HG03354 (cell line): ENCODE data around the gene MOGAT2.
"Not testable (repeated sequence)": the region's sequence is repeated elsewhere in the genome, so short reads cannot be mapped to it uniquely, and the experiment has no call there.

Source experiments
- ATAC-seq: cut with Tn5 transposase; IDR thresholded peaks from one replicate; pipeline ENCODE4 v1.9.1; 2021; ENCODE audit warnings: mild to moderate bottlenecking; ENCODE audit not compliant: unreplicated experiment, poor library complexity, severe bottlenecking

Gene MOGAT2

DNA sequence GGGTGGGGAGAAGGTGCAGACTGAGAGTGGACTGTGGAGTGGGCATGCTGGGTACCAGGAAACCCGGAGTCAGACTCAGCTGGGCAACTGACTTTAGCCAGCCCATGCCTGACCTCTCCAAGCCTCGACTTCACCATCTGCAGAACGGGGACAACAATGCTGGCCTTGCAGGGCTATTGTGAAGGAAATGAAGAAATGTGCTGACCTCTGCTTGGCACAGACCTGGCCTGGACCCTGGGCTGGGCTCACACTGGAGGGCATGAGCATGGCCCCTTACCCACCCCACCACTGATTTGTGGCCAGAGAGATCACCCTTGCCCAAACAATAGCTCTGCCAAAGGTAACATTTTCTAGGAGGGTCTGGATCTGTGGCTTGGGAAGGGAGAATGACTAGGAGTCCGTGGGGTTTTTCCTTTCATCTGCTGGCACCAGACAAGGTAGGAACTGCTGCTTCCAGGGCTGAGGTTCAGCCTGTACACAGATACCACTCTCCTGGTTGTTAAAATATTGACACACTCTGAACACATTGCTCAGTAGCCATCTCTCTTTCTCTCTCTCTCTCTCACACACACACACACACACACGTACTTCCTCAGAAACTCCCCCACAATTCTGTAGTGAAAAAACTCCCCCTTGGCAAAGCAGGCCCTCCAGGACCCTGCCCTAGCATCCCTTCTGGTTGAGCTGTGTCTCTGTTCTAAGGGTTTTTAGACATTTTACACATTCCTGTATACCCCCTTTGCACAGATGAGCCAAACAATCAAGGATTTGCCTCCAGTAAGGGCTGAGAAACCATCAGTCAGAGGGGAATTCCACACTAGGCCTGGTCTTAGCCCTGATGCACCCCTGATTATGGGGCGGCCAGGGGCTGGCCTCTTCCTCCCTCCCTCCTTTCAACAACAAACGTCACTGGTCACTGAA lies 1.0 kb downstream of the MOGAT2 start:
- no peak for ATAC-seq

DNA sequence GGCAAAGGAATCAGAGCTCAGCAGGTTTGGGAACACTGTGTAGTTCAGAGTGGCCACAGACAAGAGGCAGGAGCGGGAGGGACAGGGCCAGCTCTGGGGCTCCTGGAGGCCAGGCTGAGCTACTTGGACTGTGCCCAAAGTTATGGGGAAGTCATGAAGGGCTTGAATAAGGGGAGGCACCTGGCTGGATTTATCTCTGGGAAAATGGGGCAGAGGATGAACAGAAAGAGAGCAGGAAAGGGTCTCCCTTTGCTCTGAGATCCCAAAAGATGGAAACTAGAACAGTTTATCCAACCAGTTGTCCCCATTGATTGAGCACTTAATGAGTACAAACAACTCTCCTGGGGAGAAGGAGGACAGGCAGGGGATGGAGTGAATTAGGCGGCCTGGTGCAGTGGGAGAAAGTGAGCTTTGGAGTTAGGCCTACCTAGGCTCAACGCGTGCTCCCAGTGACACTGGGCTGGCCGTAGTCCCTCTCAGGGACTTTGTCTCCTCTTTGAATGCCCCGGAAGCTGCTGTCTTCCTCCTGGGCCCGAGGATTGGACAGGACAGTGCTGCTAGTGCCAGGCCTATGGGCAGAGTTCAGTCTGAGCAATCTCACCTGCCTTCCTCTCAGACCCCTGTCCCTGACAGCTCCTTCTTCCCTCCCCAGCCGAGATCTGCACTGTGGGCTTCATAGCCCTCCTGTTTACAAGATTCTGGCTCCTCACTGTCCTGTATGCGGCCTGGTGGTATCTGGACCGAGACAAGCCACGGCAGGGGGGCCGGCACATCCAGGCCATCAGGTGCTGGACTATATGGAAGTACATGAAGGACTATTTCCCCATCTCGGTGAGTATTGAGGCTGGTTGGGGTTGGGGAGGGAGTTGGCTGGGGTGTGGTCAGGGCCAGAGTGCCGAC lies 2.0 kb downstream of the MOGAT2 start:
- ATAC-seq, result no peak

DNA sequence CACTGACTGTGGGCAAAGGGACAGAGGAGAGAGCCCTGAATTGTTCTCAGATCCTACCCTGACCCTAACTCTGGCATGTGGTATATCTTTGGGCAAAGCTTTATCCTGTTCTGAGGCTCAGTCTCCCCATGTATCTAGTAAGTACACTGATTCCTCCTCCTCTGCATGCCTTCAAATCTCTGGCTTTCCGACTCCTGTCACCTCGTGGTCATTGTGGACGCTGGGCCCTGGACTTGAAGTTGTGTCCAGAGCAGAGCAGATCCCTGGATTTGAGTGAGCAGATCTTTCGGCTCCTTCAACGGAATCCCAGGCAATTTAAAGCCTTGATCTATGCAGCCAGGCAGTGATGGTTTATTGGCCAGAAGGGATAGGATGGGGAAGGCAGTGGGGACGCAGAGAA lies 3.0 kb downstream of the MOGAT2 start:
- no peak for ATAC-seq

GRCh38 chr11:75721852-75722668 lies 4.4 kb downstream of the MOGAT2 start:
- no peak for ATAC-seq

DNA sequence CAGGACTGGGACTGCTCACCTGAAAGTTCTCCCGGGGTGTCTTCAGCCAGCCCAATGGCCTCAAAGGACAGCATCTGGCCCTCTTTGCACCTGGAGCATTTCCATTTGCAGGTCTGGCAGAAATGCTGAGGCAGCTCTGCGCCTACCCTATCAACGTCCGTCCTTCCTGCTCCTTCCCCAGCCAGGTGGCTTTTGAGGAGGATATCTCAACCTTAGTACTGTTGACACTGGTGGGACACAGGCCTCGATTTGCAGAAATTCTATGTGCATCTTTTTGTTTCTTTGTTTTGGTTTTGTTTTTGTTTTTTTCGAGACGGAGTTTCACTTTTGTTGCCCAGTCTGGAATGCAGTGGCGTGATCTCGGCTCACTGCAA lies 5.0 kb downstream of the MOGAT2 start:
- no peak for ATAC-seq

DNA sequence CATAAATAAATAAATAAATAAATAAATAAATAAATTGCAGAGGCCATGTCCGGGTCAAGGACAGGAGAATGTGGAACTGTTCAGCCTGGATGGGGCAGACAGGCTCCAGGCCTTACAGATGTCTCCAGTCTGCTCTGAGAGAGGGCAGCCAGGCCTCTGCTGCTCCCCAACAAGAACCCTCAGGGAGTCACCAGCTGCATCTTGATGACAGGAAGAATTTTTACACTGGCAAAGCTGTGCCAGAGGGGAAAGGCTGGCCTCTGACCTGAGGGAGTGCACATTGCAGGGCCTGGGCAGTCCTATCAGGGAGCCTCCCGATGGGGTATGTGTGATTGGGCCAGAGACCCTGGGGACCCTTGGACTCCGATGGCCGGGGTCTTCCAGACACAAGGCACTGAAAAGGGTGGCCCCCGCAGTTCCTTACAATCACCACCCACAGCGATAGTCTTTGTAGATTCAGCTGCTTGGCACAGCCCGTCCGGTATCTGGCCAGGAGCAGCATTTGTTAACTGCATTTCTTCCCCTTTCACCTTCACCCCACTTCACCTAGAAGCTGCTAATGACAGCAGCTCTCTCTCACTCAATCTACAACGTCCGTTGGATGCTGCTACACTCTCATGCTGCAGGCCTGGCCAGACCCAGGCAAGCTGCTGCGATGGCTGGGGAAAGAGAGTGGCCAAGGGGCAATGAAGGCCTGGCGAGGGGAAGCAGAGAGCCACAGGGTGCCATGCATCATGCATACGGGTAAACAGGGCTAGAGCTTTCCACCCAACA lies 8.1 kb downstream of the MOGAT2 start:
- no peak for ATAC-seq

GRCh38 chr11:75728992-75729391 lies 11.4 kb downstream of the MOGAT2 start:
- ATAC-seq, result no peak

DNA sequence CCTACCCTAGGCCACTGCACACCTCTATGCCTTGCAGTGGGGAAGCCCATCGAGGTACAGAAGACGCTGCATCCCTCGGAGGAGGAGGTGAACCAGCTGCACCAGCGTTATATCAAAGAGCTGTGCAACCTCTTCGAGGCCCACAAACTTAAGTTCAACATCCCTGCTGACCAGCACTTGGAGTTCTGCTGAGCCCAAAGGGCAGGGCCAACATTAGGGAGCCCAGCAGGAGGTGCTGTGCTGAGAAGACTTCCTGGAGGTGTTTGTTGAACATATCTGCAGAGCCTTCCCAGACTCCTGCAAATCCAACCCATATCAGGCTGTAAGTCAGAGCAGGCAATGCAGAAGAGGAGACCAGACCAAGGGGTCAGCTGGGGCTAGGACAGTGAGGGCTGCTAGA lies 13.5 kb downstream of the MOGAT2 start:
- no peak for ATAC-seq

- no peak for ATAC-seq
Measured at GRCh38 chr11:75733071-75733430, 15.4 kb downstream of the MOGAT2 start.

- no peak for ATAC-seq
Measured at GRCh38 chr11:75733431-75734107, 15.9 kb downstream of the MOGAT2 start.

DNA sequence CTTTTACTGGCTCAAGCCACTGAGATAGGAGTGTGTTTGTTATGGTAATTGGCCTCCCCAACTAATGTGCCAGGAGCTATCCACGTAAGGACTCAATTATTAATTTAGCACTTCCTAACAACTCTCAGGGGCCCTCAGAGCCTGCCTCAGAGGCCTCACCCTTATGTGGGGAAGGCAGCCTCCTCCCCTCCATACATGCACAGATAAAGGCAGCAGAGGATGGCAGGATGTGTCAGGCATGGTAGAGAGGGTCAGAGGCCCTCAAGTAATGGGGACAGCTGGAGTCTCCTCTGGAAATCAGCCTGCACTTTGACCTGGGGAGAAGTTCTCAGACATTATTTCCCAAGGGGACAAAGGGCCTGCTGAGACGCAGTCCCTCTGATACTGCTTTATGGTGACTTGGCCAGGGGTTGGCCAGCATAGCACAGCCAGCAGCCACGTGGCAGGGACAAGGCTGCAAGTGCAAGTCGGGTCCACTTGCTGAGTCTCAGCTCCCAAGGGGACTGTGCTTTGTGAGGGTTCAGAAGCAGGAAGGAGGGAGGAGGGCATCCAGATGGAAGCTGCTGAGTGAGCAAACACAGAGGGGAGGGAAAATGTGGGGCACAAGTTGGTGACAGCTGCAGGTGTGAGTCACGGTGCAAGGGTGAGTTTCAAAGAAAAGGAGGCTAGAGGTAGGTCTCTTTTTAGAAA lies 17.0 kb downstream of the MOGAT2 start:
- no peak for ATAC-seq

- ATAC-seq, result no peak
Measured at GRCh38 chr11:75735181-75735845, 17.7 kb downstream of the MOGAT2 start.

- no peak for ATAC-seq
Measured at GRCh38 chr11:75737314-75737713, 19.7 kb downstream of the MOGAT2 start.

- no peak for ATAC-seq
Measured at GRCh38 chr11:75740681-75741080, 23.0 kb downstream of the MOGAT2 start.

DNA sequence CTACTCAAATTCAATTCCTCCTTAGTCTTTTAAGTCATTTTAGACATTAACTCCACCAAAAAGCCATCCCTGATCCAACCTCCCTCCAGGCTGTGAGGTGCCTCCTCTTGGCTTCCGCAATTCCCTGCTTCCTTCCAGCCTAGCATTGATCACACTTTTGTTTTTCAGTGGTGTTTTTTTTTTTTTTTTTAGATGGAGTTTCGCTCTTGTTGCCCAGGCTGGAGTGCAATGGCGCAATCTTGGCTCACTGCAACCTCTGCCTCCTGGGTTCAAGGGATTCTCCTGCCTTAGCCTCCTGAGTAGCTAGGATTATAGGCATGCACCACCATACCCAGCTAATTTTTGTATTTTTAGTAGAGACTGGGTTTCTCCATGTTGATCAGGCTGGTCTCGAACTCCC lies 25.5 kb downstream of the MOGAT2 start:
- not testable (repeated sequence) for ATAC-seq

DNA sequence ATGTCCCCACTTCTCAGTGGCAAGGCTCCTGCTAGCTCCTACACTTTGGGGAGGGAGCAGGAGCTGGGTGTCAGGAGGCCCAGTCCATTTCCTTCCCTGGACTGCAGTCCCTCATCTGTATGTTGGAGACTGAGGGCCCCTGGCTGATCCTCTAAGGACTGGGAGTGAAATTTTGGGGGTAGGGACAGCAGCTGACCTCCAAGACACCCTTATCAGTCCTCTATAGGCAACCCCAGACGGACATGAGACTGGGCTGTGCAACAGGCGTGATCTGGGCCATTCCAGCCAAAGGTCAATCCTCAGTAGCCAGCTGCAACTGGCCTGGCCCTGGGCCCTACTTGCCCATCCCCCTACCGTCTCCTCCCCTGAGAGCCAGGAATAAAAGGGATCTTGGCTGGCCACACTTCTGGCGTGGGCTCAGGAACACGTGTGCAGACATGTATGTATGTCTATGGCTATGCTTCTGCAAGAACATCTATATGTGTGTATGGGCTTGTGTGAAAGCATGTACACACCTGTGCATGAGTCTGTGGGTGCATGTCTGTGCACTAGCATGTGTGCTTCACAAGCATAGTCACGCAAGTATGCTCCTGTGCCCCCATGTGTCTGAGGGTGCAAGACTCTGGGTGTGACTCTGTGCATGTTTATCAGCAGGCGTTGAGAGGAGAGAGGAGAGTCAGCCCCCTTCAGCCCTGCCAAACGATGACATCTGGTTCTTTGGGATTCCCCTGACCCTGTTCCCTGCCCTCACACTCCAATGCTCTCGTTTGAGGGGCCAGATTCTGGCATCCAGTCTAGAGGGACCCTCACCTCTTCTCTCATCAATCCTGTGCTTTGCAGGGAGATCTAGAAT lies 26.3 kb downstream of the MOGAT2 start:
- ATAC-seq, result no peak

DNA sequence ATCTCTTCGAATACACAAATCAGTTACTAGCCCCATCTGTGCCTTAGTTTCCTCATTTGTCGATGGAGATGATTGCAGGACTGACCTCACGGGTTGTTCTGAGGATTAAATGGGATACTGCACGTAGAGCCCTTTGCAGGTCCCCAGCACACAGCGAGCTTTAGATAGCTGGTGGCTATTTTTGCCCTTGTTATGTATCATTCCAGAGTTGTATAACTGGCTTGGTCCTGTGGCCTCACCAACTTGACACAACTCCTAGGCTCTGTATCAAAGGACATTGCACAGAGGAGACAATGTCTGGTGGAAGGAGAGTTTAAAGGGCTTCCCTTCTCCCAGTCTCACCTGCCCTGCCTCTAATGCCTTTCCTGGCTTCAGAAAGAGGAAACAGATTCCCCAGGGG lies 28.2 kb downstream of the MOGAT2 start:
- ATAC-seq, result no peak
